ENCODE data around the gene ZDHHC17. TPM values are rescaled to one million over a fixed set of nuclear protein-coding genes. Genes with fewer than 3 reads are reported as not detected.

The ZDHHC17 gene
- total RNA-seq, 6 experiments from 2014 or later, result 7.7 to 12.2 (median 9.5) TPM

GRCh38 chr12:76871742-76872141, 107.8 kb downstream of the ZDHHC17 start:
- TF ChIP-seq CTCF (IDR thresholded peaks at IDR 0.05) (no peak), POLR2A (IDR thresholded peaks at IDR 0.05) (no peak)
- no peaks in the 10 kb centered on the region for H3K27me3 ChIP-seq
- no peaks in the 10 kb centered on the region for H3K36me3 ChIP-seq
- H3K27ac ChIP-seq, result no peak overlapping the region
- H3K4me1 ChIP-seq, result no peaks in the 10 kb centered on the region
- ATAC-seq (no peak), DNase-seq (no peak)
- WGBS (ENCODE audit: insufficient coverage, low coverage, low lambda C conversion rate, missing lambda C conversion rate), result 67% methylated on average over 2 of the region's 3 CpGs
- peaks cover 0 to 2% (median 0%) of the 10 kb centered on the region in 4 donors for H3K9me3 ChIP-seq
- intact Hi-C loops (cut with DNase I), result no loop called here
- H3K4me3 ChIP-seq, result no peak overlapping the region

- ATAC-seq, result no peak
- Histone ChIP-seq H3K4me1 (peaks cover 0 to 5% (median 0%) of the 10 kb centered on the region in 4 donors), H3K36me3 (no peaks in the 10 kb centered on the region), H3K4me3 (no peak overlapping the region), H3K27ac (no peak overlapping the region), H3K27me3 (no peaks in the 10 kb centered on the region), H3K9me3 (peaks cover 0 to 2% (median 0%) of the 10 kb centered on the region in 4 donors)
- TF ChIP-seq POLR2A (IDR thresholded peaks at IDR 0.05) (no peak), CTCF (IDR thresholded peaks at IDR 0.05) (no peak)
- no peak for DNase-seq
- intact Hi-C loops (cut with DNase I), result no loop called here
- 100% methylated on average over 1 of the region's 5 CpGs for WGBS (ENCODE audit: insufficient coverage, low coverage, low lambda C conversion rate, missing lambda C conversion rate)
These were observed 108.5 kb downstream of the ZDHHC17 start for GRCh38 chr12:76872415-76872814.

GRCh38 chr12:76874027-76874426, 110.1 kb downstream of the ZDHHC17 start:
- ATAC-seq (no peak), DNase-seq (no peak)
- TF ChIP-seq CTCF (IDR thresholded peaks at IDR 0.05) (no peak), POLR2A (IDR thresholded peaks at IDR 0.05) (no peak)
- Histone ChIP-seq H3K9me3 (peaks cover 0 to 2% (median 0%) of the 10 kb centered on the region in 4 donors), H3K27me3 (no peaks in the 10 kb centered on the region), H3K4me1 (peaks cover 0 to 8% (median 0%) of the 10 kb centered on the region in 4 donors), H3K4me3 (no peak overlapping the region), H3K27ac (no peak overlapping the region), H3K36me3 (no peaks in the 10 kb centered on the region)
- intact Hi-C loops (cut with DNase I), result no loop called here
- WGBS (ENCODE audit: insufficient coverage, low coverage, low lambda C conversion rate, missing lambda C conversion rate), result 88% methylated on average over 3 of the region's 3 CpGs

DNA sequence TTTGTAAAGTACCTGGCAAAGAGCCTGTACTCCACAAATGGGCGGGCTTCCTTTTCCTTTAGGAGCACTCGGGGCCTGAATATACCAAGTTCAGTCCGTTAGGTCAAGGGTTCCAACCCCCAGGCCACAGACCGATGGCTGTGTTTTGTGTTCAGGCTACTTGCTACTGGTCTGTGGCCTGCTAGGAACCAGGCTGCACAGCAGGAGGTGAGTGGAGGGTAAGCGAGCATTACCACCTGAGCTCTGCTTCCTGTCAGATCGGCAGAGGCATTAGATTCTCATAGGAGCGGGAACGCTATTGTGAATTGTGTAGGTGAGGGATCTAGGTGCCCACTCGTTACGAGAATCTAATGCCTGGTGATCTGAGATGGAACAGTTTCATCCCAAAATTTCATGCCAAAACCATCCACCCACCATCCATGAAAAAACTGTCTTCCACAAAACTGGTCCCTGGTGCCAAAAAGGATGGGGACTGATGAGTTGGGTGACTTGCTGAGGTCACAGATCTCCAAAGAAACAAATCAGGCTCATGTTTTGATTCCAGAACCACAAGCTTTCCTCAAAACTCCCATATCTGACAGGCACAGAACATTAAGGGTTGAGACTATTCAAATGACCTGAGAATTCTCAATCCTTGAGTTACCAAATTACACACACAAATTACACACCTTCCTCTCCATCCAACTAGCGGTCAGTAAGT, 110.7 kb downstream of the ZDHHC17 start:
- H3K4me3 ChIP-seq, result no peak overlapping the region
- H3K9me3 ChIP-seq, result peaks cover 0 to 2% (median 0%) of the 10 kb centered on the region in 4 donors
- ATAC-seq, result no peak
- no peak for DNase-seq
- intact Hi-C loops (cut with DNase I), result no loop called here
- TF ChIP-seq CTCF (IDR thresholded peaks at IDR 0.05), result no peak
- TF ChIP-seq POLR2A (IDR thresholded peaks at IDR 0.05), result no peak
- H3K27me3 ChIP-seq, result no peaks in the 10 kb centered on the region
- H3K4me1 ChIP-seq, result peaks cover 0 to 8% (median 0%) of the 10 kb centered on the region in 4 donors
- WGBS (ENCODE audit: insufficient coverage, low coverage, low lambda C conversion rate, missing lambda C conversion rate), result 88% methylated on average over 6 of the region's 11 CpGs
- H3K36me3 ChIP-seq, result no peaks in the 10 kb centered on the region
- H3K27ac ChIP-seq, result no peak overlapping the region
